Stimulated activated CD8-positive, alpha-beta memory T cell treated with anti-CD3 and anti-CD28 coated beads, Interleukin-4, amount 100 ng/mL, for 48 hours (primary cell): Measurements from ENCODE around the gene HSP90B1.

Experiments
- DNase-seq: peaks from one replicate; pipeline ENCODE4 v3.0.0-alpha.2; 2020

HSP90B1 gene

GRCh38 chr12:103930034-103930786 lies at the start of gene HSP90B1:
HSP90B1 (plus strand) TSS chr12:103930410; CDS start chr12:103930516, 106 bp downstream.
- peak; percentile 99 for DNase-seq

- no peak for DNase-seq
These were observed 48.9 kb upstream of the HSP90B1 start for GRCh38 chr12:103881261-103881660.

- no peak for DNase-seq
These were observed 47.2 kb upstream of the HSP90B1 start for GRCh38 chr12:103882861-103883596.

- no peak for DNase-seq
These were observed 46.3 kb upstream of the HSP90B1 start for GRCh38 chr12:103883908-103884307.

- DNase-seq, result no peak
These were observed 45.9 kb upstream of the HSP90B1 start for GRCh38 chr12:103884316-103884715.

GRCh38 chr12:103886195-103886797 lies 43.9 kb upstream of the HSP90B1 start:
- DNase-seq, result no peak

- DNase-seq, result no peak
These were observed 42.5 kb upstream of the HSP90B1 start for GRCh38 chr12:103887738-103888137.

- DNase-seq, result no peak
These were observed 32.9 kb upstream of the HSP90B1 start for GRCh38 chr12:103897316-103897715.

- no peak for DNase-seq
These were observed 28.6 kb upstream of the HSP90B1 start for GRCh38 chr12:103901518-103902173.

GRCh38 chr12:103903993-103904392 lies 26.2 kb upstream of the HSP90B1 start:
- DNase-seq, result no peak

GRCh38 chr12:103905730-103906349 lies 24.4 kb upstream of the HSP90B1 start:
- DNase-seq, result no peak

- no peak for DNase-seq
These were observed 22.0 kb upstream of the HSP90B1 start for GRCh38 chr12:103908246-103908541.

- no peak for DNase-seq
These were observed 21.3 kb upstream of the HSP90B1 start for GRCh38 chr12:103908877-103909276.

- no peak for DNase-seq
These were observed 20.4 kb upstream of the HSP90B1 start for GRCh38 chr12:103909811-103910210.

GRCh38 chr12:103912069-103912468 lies 18.1 kb upstream of the HSP90B1 start:
- no peak for DNase-seq

GRCh38 chr12:103913100-103913499 lies 17.1 kb upstream of the HSP90B1 start:
- no peak for DNase-seq

- no peak for DNase-seq
These were observed 14.9 kb upstream of the HSP90B1 start for GRCh38 chr12:103915306-103915705.

GRCh38 chr12:103917873-103918272 lies 12.3 kb upstream of the HSP90B1 start:
- no peak for DNase-seq

GRCh38 chr12:103924761-103925641 lies 5.2 kb upstream of the HSP90B1 start:
- DNase-seq, result peak; percentile 67

GRCh38 chr12:103928682-103929045 lies 1.5 kb upstream of the HSP90B1 start:
- DNase-seq, result peak; percentile 63

- DNase-seq, result peak; percentile 85
These were observed 995 bp upstream of the HSP90B1 start for GRCh38 chr12:103929046-103929783.

- no peak for DNase-seq
These were observed 501 bp upstream of the HSP90B1 start for GRCh38 chr12:103929784-103930033.
